ENCODE measurements around the gene VSNL1. TPM values are rescaled to one million over a fixed set of nuclear protein-coding genes. Genes with fewer than 3 reads are reported as not detected.

The VSNL1 gene
- total and polyA plus RNA-seq, 2 donors (not counting 1 experiment from before 2014, with no cell fraction given), result 1.2 to 3.9 TPM

GRCh38 chr2:17689010-17689409 is 148.5 kb downstream of the VSNL1 start:
- Histone ChIP-seq H3K4me2 (ENCODE audit: extremely low read depth, insufficient read depth, low read length) (no peak overlapping the region), H3K27ac (ENCODE audit: insufficient read depth, low read length) (no peak overlapping the region), H3K36me3 (ENCODE audit: control insufficient read depth, insufficient read depth, low read length) (peaks cover 3% of the 10 kb centered on the region), H3K4me1 (ENCODE audit: control insufficient read depth, extremely low read depth, insufficient read depth, low read length) (no peaks in the 10 kb centered on the region), H3K79me2 (ENCODE audit: control insufficient read depth, insufficient read depth, low read length) (no peaks in the 10 kb centered on the region), H3K9me3 (ENCODE audit: control insufficient read depth, insufficient read depth, low read depth, low read length) (no peaks in the 10 kb centered on the region), H4K20me1 (ENCODE audit: control insufficient read depth, extremely low read depth, insufficient read depth, low read length) (no peaks in the 10 kb centered on the region), H3K4me3 (replicated peaks in 1 of 4; ENCODE audit: control extremely low read depth in 1 of 4, insufficient read depth in 1 of 4, low read depth in 3 of 4, low read length in 4 of 4) (no peak overlapping the region), H3K27me3 (ENCODE audit: control insufficient read depth, insufficient read depth, low read length) (no peaks in the 10 kb centered on the region), H2AFZ (ENCODE audit: low read length) (no peak overlapping the region), H3K9ac (ENCODE audit: insufficient read depth, low read length) (no peak overlapping the region)
- TF ChIP-seq EZH2 (IDR thresholded peaks at IDR 0.05; ENCODE audit: low read length, missing control alignments), result no peak
- TF ChIP-seq, protein P1, sequence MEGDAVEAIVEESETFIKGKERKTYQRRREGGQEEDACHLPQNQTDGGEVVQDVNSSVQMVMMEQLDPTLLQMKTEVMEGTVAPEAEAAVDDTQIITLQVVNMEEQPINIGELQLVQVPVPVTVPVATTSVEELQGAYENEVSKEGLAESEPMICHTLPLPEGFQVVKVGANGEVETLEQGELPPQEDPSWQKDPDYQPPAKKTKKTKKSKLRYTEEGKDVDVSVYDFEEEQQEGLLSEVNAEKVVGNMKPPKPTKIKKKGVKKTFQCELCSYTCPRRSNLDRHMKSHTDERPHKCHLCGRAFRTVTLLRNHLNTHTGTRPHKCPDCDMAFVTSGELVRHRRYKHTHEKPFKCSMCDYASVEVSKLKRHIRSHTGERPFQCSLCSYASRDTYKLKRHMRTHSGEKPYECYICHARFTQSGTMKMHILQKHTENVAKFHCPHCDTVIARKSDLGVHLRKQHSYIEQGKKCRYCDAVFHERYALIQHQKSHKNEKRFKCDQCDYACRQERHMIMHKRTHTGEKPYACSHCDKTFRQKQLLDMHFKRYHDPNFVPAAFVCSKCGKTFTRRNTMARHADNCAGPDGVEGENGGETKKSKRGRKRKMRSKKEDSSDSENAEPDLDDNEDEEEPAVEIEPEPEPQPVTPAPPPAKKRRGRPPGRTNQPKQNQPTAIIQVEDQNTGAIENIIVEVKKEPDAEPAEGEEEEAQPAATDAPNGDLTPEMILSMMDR (conservative IDR thresholded peaks at IDR 0.05 in 1 of 2, IDR thresholded peaks at IDR 0.05 in 1 of 2; ENCODE audit: low read depth in 1 of 2, low read length in 2 of 2), result no peak
- DNase-seq (ENCODE audit: low read depth in 2 of 2), result no peak

- no peaks in the 10 kb centered on the region for H4K20me1 ChIP-seq (ENCODE audit: control insufficient read depth, extremely low read depth, insufficient read depth, low read length)
- no peaks in the 10 kb centered on the region for H3K79me2 ChIP-seq (ENCODE audit: control insufficient read depth, insufficient read depth, low read length)
- H3K4me1 ChIP-seq (ENCODE audit: control insufficient read depth, extremely low read depth, insufficient read depth, low read length), result no peaks in the 10 kb centered on the region
- H3K9ac ChIP-seq (ENCODE audit: insufficient read depth, low read length), result no peak overlapping the region
- TF ChIP-seq EZH2 (IDR thresholded peaks at IDR 0.05; ENCODE audit: low read length, missing control alignments), result no peak
- TF ChIP-seq, protein P1 (conservative IDR thresholded peaks at IDR 0.05 in 1 of 2, IDR thresholded peaks at IDR 0.05 in 1 of 2; ENCODE audit: low read depth in 1 of 2, low read length in 2 of 2), result no peak
- peaks cover 5% of the 10 kb centered on the region for H3K36me3 ChIP-seq (ENCODE audit: control insufficient read depth, insufficient read depth, low read length)
- H3K4me2 ChIP-seq (ENCODE audit: extremely low read depth, insufficient read depth, low read length), result no peak overlapping the region
- no peak overlapping the region for H2AFZ ChIP-seq (ENCODE audit: low read length)
- no peaks in the 10 kb centered on the region for H3K27me3 ChIP-seq (ENCODE audit: control insufficient read depth, insufficient read depth, low read length)
- no peaks in the 10 kb centered on the region for H3K9me3 ChIP-seq (ENCODE audit: control insufficient read depth, insufficient read depth, low read depth, low read length)
- H3K4me3 ChIP-seq (replicated peaks in 1 of 4; ENCODE audit: control extremely low read depth in 1 of 4, insufficient read depth in 1 of 4, low read depth in 3 of 4, low read length in 4 of 4), result no peak overlapping the region
- H3K27ac ChIP-seq (ENCODE audit: insufficient read depth, low read length), result no peak overlapping the region
- no peak for DNase-seq (ENCODE audit: low read depth in 2 of 2)
These were observed 150.3 kb downstream of the VSNL1 start for GRCh38 chr2:17690776-17691175.

Other genes with a start within 250 kb of the VSNL1 start
- under 0.01 and 0.17 TPM in 2 replicates for gene RAD51AP2, start 22.3 kb upstream of the VSNL1 start, total RNA-seq
- 0.02 TPM in 1 of 2 replicates, not detected in the other for gene RAD51AP2, start 22.3 kb upstream of the VSNL1 start, polyA plus RNA-seq
- gene SMC6, start 213.1 kb downstream of the VSNL1 start, total RNA-seq, result 21.8 and 22.8 TPM in 2 replicates
- 12.7 and 17.9 TPM in 2 replicates for gene SMC6, start 213.1 kb downstream of the VSNL1 start, polyA plus RNA-seq
- 2.8 and 5.0 TPM in 2 replicates for gene GEN1, start 213.4 kb downstream of the VSNL1 start, total RNA-seq
- 5.6 and 8.7 TPM in 2 replicates for gene GEN1, start 213.4 kb downstream of the VSNL1 start, polyA plus RNA-seq

Data from fibroblast of lung (primary cell).